HG03460 (cell line): ENCODE data around the gene TRIO.

Experiments used
- ATAC-seq: cut with Tn5 transposase; IDR thresholded peaks from one replicate; pipeline ENCODE4 v1.9.1; 2021; ENCODE audit not compliant: unreplicated experiment

TRIO gene

GRCh38 chr5:14242447-14242846, 99.3 kb downstream of the TRIO start:
- ATAC-seq: no peak

- ATAC-seq: no peak
Measured at GRCh38 chr5:14242871-14243383, 99.8 kb downstream of the TRIO start.

GRCh38 chr5:14243766-14244165, 100.6 kb downstream of the TRIO start:
- no peak for ATAC-seq

GRCh38 chr5:14244721-14245120, 101.6 kb downstream of the TRIO start:
- ATAC-seq: no peak

GRCh38 chr5:14245132-14245925, 102.2 kb downstream of the TRIO start:
- no peak for ATAC-seq

- ATAC-seq: no peak
Measured at GRCh38 chr5:14246350-14247053, 103.4 kb downstream of the TRIO start.

- no peak for ATAC-seq
Measured at GRCh38 chr5:14247054-14247386, 103.9 kb downstream of the TRIO start.

GRCh38 chr5:14249258-14250082, 106.3 kb downstream of the TRIO start:
- no peak for ATAC-seq

- ATAC-seq: peak; percentile 35
Measured at GRCh38 chr5:14250084-14250695, 107.0 kb downstream of the TRIO start.

- ATAC-seq: peak; percentile 61
Measured at GRCh38 chr5:14250748-14251701, 107.9 kb downstream of the TRIO start.

- peak; percentile 42 for ATAC-seq
Measured at GRCh38 chr5:14251733-14252132, 108.6 kb downstream of the TRIO start.

- no peak for ATAC-seq
Measured at GRCh38 chr5:14252793-14253192, 109.7 kb downstream of the TRIO start.

- ATAC-seq: no peak
Measured at GRCh38 chr5:14254686-14255085, 111.5 kb downstream of the TRIO start.

- no peak for ATAC-seq
Measured at GRCh38 chr5:14256026-14256690, 113.0 kb downstream of the TRIO start.

GRCh38 chr5:14256756-14257393, 113.7 kb downstream of the TRIO start:
- ATAC-seq: no peak

- ATAC-seq: peak; percentile 57
Measured at GRCh38 chr5:14257995-14258403, 114.9 kb downstream of the TRIO start.

- ATAC-seq: peak; percentile 38
Measured at GRCh38 chr5:14258840-14259239, 115.7 kb downstream of the TRIO start.

- ATAC-seq: no peak
Measured at GRCh38 chr5:14260637-14261036, 117.5 kb downstream of the TRIO start.

- no peak for ATAC-seq
Measured at GRCh38 chr5:14261235-14261634, 118.1 kb downstream of the TRIO start.
